Breast epithelium (tissue), 3 donors: ENCODE data around the gene F10.

Experiments used
- POLR2A ChIP-seq: fragments of 450-650 bp; IDR thresholded peaks from one replicate; pipeline ENCODE4 v1.6.1; 2016; ENCODE audit warnings: antibody characterized with exemption, mild to moderate bottlenecking, moderate library complexity
- TF ChIP-seq, protein P1 (sequence below), 3 donors: fragments of 450-650 bp; IDR thresholded peaks; one replicate each; pipeline ENCODE4 v1.5.1; 2016 to 2017; ENCODE audit warnings: antibody characterized with exemption in 3 of 3, mild to moderate bottlenecking in 3 of 3, moderate library complexity in 3 of 3

DNA sequence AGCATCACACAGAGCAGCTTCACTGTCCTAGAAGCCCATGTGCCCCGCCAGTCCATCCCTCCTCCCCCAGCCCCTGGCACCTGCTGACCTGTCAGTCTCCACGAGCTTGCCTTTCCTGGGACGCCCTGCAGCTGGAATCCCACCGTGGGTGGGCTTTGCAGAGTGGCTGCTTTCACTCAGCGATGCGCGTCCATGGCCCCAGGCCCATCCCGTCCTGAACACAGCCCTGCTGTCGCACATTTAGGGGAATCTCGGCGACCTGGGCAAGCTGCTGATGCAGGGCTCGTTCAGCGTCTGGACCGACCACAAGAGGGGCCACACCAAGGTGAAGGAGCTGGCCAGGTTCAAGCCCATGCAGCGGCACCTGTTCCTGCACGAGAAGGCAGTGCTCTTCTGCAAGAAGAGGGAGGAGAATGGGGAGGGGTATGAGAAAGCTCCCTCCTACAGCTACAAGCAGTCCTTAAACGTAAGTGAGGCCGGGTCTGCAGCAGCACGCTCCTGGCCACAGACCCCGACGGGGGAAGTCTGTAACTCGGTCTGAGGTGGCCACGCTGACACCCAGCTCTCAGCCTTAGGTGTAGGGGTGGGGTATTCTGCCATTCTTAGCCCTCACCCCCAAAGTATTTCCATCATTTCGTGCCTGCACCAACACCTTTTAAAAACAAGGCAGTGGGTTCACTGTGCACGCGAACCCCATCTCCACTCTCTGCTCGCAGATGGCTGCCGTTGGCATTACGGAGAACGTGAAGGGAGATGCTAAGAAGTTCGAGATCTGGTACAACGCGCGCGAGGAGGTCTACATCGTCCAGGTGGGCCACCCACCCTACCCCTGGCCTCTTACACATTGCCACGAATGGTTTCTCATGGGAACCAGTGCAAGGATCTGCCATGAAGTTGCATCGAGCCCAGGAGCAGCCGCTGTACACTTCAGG, 35.3 kb upstream of the F10 start:
- no peak for TF ChIP-seq POLR2A
- TF ChIP-seq, protein P1, sequence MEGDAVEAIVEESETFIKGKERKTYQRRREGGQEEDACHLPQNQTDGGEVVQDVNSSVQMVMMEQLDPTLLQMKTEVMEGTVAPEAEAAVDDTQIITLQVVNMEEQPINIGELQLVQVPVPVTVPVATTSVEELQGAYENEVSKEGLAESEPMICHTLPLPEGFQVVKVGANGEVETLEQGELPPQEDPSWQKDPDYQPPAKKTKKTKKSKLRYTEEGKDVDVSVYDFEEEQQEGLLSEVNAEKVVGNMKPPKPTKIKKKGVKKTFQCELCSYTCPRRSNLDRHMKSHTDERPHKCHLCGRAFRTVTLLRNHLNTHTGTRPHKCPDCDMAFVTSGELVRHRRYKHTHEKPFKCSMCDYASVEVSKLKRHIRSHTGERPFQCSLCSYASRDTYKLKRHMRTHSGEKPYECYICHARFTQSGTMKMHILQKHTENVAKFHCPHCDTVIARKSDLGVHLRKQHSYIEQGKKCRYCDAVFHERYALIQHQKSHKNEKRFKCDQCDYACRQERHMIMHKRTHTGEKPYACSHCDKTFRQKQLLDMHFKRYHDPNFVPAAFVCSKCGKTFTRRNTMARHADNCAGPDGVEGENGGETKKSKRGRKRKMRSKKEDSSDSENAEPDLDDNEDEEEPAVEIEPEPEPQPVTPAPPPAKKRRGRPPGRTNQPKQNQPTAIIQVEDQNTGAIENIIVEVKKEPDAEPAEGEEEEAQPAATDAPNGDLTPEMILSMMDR (IDR thresholded peaks at IDR 0.05), result no peak
